IPS-NIHi7 (cell line): Measurements from ENCODE around the gene ERMP1.
"Not testable (repeated sequence)": the region's sequence is repeated elsewhere in the genome, so short reads cannot be mapped to it uniquely, and the experiment has no call there.

Experiments used
- DNase-seq: peaks from one replicate; pipeline ENCODE4 v3.0.0; 2012; ENCODE audit warnings: mixed read lengths; ENCODE audit errors: extremely low spot score

Gene ERMP1, protein sequence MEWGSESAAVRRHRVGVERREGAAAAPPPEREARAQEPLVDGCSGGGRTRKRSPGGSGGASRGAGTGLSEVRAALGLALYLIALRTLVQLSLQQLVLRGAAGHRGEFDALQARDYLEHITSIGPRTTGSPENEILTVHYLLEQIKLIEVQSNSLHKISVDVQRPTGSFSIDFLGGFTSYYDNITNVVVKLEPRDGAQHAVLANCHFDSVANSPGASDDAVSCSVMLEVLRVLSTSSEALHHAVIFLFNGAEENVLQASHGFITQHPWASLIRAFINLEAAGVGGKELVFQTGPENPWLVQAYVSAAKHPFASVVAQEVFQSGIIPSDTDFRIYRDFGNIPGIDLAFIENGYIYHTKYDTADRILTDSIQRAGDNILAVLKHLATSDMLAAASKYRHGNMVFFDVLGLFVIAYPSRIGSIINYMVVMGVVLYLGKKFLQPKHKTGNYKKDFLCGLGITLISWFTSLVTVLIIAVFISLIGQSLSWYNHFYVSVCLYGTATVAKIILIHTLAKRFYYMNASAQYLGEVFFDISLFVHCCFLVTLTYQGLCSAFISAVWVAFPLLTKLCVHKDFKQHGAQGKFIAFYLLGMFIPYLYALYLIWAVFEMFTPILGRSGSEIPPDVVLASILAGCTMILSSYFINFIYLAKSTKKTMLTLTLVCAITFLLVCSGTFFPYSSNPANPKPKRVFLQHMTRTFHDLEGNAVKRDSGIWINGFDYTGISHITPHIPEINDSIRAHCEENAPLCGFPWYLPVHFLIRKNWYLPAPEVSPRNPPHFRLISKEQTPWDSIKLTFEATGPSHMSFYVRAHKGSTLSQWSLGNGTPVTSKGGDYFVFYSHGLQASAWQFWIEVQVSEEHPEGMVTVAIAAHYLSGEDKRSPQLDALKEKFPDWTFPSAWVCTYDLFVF

DNA sequence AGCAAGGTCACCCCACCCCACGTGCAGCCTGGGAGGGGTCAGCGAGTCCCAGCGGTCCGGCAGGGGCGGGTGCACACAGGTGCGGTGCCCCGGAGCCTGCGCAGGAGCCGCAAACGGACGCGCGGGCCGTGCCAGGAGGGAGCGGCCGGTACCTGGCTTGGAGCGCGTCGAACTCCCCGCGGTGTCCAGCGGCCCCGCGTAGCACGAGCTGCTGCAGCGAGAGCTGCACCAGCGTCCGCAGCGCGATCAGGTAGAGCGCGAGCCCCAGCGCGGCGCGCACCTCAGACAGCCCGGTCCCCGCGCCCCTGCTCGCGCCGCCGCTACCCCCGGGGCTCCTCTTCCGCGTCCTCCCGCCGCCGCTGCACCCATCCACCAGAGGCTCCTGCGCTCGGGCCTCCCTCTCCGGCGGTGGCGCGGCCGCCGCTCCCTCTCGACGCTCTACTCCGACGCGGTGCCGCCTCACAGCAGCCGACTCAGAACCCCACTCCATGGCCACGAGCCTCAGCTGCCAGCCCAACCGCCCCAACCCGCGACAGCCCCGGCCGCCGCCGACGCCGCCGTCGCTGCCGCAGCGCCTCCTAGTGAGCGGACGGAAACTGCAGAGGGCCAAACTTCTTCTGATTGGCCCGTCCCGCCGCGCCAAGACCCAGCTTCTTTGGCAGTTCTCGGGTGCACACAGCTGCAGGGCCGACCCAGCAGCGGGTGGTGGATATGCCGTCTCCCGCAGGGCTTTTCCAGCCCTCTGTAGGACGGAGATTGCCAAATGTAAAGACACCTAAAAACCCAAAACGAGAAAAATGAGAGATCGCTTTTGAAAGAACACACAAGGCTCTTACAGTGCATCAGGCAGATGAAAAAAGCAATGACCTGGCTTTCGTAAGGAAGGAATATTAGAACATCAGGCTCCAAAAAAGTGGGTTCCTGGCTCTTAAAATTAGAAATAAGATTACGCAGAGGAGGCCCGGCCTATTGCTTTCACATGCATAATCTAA is at the start of gene ERMP1:
Gene ERMP1 (minus strand): TSS at position 580 of the 992 bp plus-strand sequence. CDS start 90 bp downstream, at position 490.
- DNase-seq: peak; percentile 91

DNA sequence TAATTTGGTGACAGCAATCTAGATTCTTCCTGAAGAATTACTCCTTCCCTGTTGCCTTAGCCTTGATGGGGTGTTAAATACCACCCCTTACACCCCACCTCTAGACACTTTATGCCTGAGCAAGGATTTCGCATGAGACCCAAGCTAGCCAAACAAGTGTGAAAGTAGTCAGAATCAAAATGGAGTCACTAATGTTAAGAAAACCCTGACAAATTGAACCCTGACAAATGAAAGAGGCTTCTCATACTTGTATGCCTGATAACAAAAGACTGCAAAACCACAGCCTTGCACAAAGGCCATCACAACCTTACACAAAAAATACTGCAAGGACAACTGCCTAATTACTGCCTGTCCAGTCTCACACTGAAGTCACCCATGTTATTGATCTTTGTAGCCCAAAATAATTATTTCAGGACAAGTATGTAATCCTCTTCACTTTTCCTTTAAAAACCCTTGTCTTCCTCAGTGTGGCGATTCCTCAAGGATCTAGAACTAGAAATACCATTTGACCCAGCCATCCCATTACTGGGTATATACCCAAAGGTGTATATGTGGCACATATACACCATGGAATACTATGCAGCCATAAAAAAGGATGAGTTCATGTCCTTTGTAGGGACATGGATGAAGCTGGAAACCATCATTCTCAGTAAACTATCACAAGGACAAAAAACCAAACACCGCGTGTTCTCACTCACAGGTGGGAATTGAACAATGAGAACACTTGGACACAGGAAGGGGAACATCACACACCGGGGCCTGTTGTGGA is 49.5 kb upstream of the ERMP1 start:
- not testable (repeated sequence) for DNase-seq

DNA sequence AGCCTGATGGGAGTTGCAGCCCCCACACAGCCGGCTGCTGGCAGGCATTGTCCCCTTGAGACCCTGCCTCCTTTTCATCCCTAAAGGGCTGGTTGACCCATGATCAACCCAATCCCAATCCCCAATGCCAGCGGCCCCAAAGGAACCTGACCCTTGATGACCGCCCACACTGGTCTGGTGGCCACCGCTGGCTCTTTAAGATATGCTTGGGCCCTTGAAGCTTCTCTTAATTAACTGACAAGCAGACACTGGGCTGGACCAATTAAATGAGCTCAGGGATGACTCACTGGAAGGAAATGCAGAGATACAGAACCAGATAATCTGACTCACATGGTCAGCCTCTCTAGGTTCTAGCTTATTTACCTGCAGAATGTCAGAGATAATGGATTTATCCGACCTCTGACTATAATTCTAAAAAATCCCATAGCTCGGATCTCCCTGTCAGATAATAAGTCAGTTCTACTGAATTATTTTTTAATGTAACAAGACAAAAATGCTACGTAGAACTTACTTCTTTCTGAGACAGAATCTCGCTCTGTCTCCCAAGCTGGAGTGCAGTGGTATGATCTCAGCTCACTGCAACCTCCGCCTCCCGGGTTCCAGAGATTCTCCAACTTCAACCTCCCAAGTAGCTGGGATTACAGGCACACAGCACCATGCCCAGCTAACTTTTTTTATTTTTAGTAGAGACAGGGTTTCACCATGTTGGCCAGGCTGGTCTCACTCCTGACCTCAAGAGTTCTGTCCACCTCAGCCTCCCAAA is 46.7 kb upstream of the ERMP1 start:
- DNase-seq: peak; percentile 57

DNA sequence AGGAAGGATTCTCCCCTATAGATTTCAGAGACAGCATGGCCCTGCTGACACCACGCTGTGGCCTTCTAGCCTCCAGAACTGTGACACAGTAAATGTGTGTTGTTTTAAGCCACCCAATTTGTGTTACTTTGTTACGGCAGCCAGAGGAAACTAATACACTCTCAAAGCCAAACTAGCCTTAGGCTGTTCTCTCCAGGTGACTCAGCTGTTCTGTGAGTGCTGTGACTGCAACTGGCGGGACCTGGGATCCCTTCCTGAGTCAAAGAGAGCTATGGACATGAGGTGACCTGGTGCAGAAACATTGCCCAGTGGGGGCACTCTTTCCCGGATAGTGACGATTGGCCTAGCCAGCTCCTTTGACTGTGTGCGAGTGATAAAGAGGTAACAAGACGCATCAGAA is 43.8 kb upstream of the ERMP1 start:
- DNase-seq: peak; percentile 41

DNA sequence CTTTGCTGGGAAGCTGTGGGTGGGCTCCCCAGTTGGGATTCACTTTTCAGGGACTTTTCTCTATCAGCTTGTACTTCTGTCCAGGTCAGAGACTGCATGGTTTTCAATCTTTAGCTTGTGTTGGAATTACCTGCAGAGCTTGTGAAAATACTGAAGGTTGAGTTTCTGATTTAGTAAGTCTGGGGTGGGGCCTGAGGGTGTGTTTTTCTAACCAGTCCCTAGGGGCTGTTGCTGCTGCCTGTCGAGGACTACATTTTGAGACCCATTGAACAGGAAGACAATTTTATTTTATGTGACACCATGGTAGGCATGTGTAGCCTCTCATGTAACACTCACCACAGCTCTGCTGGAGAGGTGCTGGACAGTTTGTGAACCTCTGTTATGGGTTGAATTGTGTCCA is 43.1 kb upstream of the ERMP1 start:
- DNase-seq: no peak

DNA sequence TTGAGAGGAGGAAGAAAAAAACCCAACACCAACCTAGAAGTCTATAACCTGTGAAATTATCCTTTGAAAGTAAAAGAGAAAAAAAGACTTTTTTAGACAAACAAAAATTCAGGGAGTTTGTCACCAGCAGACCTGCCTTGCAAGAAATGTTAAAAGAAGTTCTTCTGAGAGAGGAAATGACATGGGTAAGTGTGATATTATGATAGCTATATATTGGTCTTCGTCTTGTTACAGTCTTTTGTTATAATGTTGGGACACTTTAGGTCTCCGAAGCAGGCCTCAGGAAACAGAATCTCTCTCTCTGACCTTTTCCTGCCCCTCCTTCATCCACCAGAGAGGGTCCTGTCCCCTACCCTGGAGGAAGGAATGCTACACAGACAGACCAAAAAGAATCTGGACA is 41.1 kb upstream of the ERMP1 start:
- no peak for DNase-seq

DNA sequence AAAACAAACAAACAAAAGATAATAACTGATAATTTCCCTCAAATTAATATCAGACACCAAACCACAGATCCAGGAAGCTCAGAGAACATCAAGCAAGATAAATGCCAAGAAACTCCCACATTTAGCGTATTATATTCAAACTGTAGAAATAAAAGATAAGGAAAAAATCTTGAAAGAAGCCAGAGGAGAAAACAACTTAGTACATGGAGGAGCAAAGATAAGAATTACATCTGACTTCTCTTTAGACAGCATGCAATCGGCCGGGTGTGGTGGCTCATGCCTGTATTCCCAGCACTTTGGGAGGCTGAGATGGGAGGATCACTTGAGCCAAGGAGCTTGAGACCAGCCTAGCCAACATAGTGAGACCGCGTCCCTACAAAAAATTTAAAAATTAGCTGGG is 40.5 kb upstream of the ERMP1 start:
- no peak for DNase-seq

DNA sequence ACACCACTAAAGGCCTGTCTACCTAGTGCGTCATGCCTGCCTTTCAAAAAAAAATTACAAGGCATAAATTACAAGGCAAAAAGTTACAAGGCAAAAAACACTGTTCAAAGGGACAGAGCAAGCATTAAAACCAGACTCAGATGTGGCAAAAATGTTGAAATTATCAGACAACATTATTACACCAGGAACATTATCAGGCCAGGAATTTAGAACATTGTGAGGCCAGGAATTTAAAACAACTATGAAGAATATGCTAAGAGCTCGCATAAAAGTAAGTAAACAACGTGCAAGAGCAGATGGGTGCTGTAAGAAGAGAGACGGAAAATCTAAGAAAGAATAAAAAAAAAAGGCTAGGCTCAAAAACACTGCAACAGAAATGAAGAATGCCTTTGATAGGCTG is 39.6 kb upstream of the ERMP1 start:
- DNase-seq: no peak

DNA sequence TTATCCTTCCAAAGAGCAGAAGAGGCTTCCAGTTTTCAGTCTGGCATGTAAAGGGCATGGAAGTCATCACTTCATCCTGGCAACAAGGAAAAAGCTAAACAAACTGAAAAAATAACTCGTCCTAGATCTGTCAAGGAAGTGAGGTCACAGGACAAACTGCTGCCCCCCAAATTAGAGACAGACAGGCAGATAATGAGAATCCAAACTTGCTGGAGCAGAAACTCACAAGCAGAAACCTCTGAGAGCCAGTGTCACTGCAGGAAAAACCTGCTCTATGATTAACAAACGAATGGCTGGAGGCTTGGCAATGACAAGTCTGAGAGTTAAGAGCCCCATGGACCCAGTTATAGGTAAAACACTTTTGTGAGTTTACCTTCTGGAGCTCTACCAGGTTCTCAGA is 38.9 kb upstream of the ERMP1 start:
- DNase-seq: no peak

DNA sequence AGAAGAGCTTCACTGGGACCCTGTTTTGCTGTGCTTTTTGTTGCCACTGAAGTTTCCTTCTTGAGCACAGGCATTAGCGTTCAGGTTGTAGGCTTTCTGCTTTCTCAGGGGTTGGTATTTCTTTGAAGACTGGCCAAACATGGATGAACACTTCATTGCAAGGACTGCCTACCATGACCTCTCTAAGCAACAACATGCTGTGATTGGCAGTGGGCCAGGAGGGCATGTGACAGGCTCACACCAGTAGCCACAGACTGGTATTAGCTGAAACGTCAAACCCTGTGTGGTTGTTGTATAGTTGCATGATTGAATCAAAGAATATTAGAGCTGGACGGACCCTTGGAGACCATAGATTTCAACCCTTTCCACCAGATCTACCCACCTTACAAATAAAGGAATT is 37.8 kb upstream of the ERMP1 start:
- no peak for DNase-seq

DNA sequence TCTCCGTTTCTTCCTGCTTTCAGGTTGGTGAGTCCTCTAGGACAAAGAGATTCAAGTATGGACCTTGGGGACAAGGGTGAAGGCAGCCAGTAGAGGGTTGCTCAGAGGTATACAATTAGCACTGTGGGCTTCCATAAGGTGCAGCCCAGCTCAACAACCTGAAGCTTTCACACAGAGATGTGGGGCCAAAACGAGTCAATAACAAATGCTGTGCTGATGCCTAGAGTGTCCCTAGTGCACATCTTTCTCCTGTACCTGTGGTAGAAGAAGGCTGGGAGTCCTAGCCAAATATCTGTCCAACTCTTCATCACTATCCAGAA is 37.1 kb upstream of the ERMP1 start:
- no peak for DNase-seq

DNA sequence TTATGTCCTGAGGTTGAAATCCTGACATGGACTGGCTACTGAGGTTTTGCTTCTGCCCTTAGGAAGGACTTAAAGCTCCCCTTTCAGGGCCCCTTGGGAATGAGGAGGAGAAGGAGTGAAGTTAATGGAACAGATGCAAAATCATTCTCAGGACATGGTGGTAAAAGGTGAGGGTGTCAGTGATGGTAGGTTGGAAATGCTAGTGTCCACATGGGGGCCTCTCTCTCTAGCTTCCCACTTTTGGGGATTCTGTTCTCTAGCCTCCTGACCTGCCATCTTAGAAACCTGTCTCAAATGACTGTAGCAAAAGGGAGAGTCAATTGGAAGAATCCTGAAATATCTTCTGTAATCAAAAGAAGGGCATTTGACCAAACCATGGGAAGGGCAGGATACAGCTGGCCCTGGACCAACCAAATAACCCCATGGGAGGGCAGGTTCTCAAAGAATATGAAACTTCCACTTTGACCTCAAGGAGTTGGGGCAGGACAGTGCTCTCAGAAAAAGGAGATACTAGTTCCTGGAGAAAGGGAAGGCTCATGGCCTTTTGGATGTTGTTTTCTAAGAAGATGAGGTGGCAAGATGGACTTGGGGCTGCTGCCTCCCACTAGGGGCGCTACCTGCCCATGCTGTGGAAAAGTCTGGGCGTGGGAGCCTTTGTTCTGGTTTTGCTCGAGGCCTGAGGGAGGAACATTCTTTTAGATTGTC is 36.5 kb upstream of the ERMP1 start:
- peak; percentile 80 for DNase-seq

DNA sequence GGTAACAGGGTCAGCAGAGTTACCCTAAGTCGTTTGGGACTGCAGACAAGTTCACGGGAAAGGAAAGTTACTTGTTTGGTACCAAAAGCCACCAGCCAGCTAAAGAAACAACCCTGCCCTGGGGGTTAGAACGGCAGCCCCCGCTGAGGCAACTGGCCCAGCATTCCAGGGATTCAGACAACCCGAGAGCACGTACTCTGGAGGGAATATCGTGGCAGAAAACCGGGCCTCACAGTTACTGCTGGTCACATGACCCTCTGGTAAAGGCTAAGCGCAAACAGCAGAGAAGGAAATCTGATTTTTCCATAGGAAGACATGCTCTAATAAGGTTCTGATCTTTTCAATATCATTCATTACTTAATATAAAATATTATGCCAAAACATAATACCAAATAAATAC is 35.3 kb upstream of the ERMP1 start:
- no peak for DNase-seq

DNA sequence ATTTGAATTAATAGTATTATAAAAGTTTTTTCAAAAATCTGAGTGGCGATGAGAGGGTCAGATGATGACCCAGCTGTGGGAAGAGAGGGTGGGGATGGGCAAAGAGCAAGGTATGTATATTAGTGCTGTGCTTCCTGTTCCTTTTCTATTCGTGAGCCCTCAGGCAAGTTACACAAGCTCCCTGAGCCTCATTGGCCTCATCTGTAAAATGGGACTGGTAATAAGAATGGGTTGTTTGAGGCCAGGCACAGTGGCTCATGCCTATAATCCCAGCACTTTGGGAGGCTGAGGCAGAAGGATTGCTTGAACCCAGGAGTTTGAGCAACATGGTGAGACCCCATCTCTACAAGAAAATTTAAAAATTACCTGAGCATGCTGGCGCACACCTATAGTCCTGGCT is 33.8 kb upstream of the ERMP1 start:
- DNase-seq: no peak

DNA sequence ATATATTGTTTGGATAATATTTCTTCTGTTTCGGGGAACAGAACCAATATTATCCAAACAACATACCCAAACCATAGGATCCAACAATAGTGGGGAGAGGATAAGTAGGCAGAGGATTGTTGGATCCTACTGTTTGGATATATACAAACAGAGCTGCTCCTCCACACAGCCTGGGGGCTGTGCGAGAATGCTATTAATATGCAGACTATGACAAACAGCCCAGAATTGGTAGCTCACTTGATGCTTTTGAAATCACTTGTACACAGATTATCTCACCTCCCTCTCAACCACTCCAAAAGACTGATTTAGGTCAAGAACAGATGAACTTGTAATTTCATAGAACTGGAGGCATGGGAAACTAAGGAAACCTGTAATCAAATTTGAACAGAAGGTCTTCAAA is 33.4 kb upstream of the ERMP1 start:
- no peak for DNase-seq

DNA sequence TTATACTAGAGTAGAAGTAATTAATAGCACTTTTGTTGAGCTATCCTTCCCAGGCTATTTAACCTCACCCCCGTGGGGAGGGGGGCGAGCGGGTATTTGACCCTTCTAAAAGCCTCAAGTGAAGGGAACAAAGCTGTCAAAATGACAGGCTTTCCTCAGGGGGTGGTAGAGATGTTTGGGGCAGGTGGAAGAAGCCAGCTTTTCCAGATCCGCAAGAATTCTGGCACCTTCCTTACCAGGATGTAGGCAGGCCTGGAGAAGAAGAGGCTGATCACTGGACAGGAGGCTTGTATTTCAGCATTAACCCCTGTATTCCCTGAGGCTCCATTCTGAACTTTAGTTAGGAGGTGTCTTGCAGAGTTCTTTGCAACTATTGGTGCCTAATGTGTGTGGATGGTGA is 31.5 kb upstream of the ERMP1 start:
- no peak for DNase-seq

DNA sequence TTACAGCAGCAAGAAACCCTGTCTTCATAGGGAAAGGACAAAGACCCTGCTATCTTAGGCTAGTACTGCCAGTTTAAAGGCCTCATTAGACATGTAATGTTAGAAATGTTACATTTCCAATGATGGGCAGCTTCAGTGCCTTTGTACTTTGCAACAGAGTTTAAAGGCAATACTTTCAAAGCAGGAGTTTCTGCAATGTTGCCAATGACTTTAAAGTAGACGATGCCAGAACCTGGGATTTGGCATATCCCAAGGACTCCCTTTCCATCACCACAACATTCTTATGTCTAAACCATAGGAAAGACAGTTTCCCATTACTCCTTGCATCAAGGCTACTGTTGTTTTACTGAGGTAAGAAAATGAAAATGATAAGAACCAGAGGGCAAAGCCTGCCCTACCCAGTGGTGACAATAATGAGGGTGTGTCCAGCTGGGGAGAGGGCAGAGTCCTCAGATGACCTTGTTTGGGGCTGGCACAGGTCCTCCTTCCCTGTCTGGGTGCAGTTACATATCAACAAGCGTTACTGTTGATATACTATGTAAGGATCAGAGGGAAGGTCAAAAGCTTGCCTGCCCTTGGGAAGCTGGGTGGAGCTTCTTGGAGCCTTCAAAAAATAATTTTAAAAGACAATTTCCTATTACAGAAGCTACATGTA is 30.3 kb upstream of the ERMP1 start:
- no peak for DNase-seq

DNA sequence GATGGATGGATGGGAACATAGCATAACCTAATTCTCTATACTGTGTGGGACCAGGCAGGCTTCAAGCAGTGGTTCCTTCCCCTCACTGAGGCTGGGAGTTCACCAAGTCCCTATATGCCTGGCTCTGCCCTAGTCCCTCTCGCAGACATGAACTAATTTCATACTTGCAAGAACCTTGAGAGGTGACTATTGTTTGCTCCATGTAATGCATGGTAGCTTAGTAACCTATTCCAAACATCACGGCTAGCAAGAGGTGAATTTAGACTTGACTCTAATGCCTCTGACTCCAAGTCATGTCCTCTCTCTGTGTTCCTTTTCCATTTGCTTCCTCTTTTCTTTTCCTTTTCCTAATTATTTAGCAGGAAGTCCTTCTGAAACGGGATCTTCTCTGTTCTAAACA is 25.9 kb upstream of the ERMP1 start:
- DNase-seq: no peak

DNA sequence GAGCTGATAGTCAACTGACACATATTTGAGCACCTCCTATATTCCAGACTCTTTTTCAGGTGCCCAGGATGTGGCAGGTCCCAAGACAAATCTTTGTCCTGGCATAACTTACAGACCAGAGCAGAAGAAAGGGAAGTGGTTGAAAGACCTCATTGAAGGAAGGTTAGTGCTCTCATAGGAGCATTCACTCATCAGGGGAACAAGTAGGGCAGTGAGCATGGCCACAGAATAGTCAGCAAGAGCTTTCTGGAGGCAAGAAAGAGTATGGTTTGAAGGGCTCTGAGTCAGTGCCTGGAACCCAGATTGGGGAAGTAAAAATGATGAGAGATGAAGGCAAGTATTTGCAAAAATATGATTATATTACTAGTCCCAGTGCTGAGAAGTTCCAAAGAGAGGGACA is 25.0 kb upstream of the ERMP1 start:
- DNase-seq: no peak
